Activated T-helper 2 cell treated with anti-CD3 and anti-CD28 coated beads, Interferon-gamma antibody, Interleukin-2, Interleukin-4, amounts not matched to agents 10 μg/mL and 5 μg/mL and 100 μg/mL, durations not matched to agents 14 hours and 24 hours and 36 hours (primary cell): ENCODE results near the gene OR10K1. TPM values are rescaled to one million over a fixed set of nuclear protein-coding genes. Genes with fewer than 3 reads are reported as not detected.
"Not testable (repeated sequence)": the region's sequence is repeated elsewhere in the genome, so short reads cannot be mapped to it uniquely, and the experiment has no call there.

Experiments
- DNase-seq: peaks from one replicate; pipeline ENCODE4 v3.0.0; 2021; ENCODE audit warnings: low spot score
- H3K27ac Mint-ChIP-seq: one replicate; pipeline ENCODE4 v1.8.0; 2021; ENCODE audit warnings: mixed read lengths
- H3K27me3 Mint-ChIP-seq: one replicate; pipeline ENCODE4 v1.8.0; 2021; ENCODE audit warnings: low read depth, mixed read lengths
- H3K36me3 Mint-ChIP-seq: one replicate; pipeline ENCODE4 v1.8.0; 2021; ENCODE audit warnings: low read depth, mixed read lengths
- H3K4me1 Mint-ChIP-seq: one replicate; pipeline ENCODE4 v1.8.0; 2021; ENCODE audit warnings: low read depth, mixed read lengths
- H3K4me3 Mint-ChIP-seq: one replicate; pipeline ENCODE4 v1.8.0; 2021; ENCODE audit warnings: low read depth, mild to moderate bottlenecking, moderate library complexity, mixed read lengths
- H3K9me3 Mint-ChIP-seq: one replicate; pipeline ENCODE4 v1.8.0; 2021; ENCODE audit warnings: mixed read lengths
- intact Hi-C: fragments of 100-400 bp; cut with micrococcal nuclease; formaldehyde crosslinking; loops from one replicate; pipeline ENCODE4 v1.15.1; 2023
- total RNA-seq: library from RNA; stranded (reverse); gene quantifications from 2 replicates; pipeline ENCODE4 v1.2.3, GENCODE V29; 2022

OR10K1 gene, protein sequence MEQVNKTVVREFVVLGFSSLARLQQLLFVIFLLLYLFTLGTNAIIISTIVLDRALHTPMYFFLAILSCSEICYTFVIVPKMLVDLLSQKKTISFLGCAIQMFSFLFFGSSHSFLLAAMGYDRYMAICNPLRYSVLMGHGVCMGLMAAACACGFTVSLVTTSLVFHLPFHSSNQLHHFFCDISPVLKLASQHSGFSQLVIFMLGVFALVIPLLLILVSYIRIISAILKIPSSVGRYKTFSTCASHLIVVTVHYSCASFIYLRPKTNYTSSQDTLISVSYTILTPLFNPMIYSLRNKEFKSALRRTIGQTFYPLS
- not detected in 2 replicates for total RNA-seq

DNA sequence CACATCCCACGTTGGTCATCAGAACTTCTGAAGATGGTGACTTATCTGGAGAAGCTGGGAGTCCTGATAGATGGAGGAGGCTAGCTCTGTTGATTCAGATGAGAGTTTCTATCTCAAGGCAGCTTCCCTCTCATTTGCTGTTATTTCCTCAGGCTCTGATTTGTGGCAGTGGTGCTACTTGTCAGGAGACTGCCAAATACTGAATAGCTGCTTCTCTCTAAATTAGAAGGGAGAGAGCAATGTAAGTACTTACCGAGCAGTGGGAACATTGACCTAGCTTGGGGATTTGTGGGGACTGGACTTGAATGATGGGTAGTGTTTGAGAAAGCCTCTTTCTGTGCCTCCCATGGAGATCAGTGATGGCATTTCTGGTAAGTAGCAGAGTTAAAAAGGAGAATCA lies at the start of gene OR10K1:
Gene OR10K1 (plus strand): TSS at position 301 of the 400 bp plus-strand sequence. CDS start 3,728 bp downstream, outside the sequence.
- H3K27me3 Mint-ChIP-seq, result peaks cover 3% of the 10 kb centered on the region
- intact Hi-C loops, result no loop called here
- no peaks in the 10 kb centered on the region for H3K4me1 Mint-ChIP-seq
- no peaks in the 10 kb centered on the region for H3K36me3 Mint-ChIP-seq
- no peak within 1 kb of the TSS for H3K27ac Mint-ChIP-seq
- no peak for DNase-seq
- no peak within 1 kb of the TSS for H3K4me3 Mint-ChIP-seq
- no peaks in the 10 kb centered on the region for H3K9me3 Mint-ChIP-seq

DNA sequence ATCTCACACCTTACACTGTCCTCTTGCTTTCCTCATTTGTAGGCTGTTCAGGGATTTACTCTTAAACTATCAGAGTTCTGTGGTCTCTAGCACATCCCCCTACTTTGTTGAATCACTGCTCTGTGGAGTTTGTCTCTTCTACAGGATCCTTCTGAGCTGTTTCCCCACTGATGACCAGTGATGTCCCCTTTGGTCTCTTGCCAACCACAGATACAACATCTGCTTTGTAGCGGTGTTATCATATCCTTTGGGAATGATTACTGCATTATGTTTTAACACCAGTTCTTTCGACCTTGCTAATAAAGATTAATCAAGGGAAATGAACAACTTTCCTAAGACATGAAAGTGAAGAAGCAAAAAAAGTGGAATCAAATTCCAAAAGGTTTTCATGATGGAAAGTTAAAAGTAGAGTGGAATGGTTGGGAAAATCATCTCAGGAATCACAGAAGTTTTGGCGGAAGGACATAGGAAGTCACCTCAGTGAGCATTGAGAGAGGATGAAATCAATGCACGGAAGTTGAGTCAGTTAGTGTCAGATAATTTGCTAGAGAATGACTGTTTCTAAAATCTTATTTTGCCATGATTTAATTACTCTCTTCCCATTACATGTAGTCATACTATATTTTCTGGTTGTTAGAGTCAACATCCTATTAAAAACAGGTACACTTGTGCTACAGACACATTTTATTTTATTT lies 46.8 kb upstream of the OR10K1 start:
- intact Hi-C loops, result no loop called here
- no peaks in the 10 kb centered on the region for H3K4me1 Mint-ChIP-seq
- H3K9me3 Mint-ChIP-seq, result no peaks in the 10 kb centered on the region
- no peak overlapping the region for H3K4me3 Mint-ChIP-seq
- no peak for DNase-seq
- H3K27me3 Mint-ChIP-seq, result no peaks in the 10 kb centered on the region
- no peaks in the 10 kb centered on the region for H3K36me3 Mint-ChIP-seq
- no peak overlapping the region for H3K27ac Mint-ChIP-seq

DNA sequence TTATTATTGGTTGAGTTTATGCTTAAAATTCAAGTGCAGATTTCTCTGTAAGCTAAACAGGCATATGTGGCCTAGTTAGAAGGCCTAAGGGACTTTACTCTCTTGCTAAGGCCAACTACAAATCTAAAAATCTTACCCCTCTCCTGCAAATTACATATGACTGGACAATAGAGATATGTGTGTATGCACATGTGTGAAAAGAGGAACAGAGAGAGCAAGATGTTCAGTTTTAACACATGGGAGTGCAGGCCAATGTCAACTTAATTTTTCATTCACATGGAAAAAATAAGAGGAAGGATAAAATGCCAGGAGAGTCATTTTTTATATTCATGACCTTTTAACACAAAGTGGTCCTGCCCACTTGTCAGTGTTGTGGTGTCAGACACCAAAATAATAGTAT lies 44.0 kb upstream of the OR10K1 start:
- DNase-seq, result no peak
- H3K4me1 Mint-ChIP-seq, result no peaks in the 10 kb centered on the region
- H3K36me3 Mint-ChIP-seq, result no peaks in the 10 kb centered on the region
- H3K27ac Mint-ChIP-seq, result no peak overlapping the region
- intact Hi-C loops, result no loop called here
- no peak overlapping the region for H3K4me3 Mint-ChIP-seq
- H3K27me3 Mint-ChIP-seq, result no peaks in the 10 kb centered on the region
- no peaks in the 10 kb centered on the region for H3K9me3 Mint-ChIP-seq

DNA sequence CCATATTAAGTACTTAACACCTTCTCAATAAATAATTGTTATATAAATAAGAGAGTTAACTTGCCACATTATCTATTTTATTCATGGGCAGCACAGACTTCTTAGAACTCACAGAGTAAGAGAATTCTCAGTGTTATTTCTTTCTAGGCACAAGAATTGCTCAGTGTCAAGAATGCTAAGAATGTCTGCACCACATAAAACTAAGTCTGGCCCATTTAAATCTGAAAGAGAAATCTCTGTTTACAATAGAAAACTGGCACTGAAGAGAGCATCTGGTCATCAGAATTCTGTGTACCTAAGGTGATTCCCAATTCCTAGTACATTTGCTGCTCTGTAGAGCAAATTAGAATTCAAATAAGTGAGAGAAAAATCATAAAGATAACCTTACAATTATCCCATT lies 39.4 kb upstream of the OR10K1 start:
- intact Hi-C loops, result no loop called here
- DNase-seq, result no peak
- Mint-ChIP-seq H3K27me3 (no peaks in the 10 kb centered on the region), H3K9me3 (no peaks in the 10 kb centered on the region), H3K36me3 (no peaks in the 10 kb centered on the region), H3K27ac (no peak overlapping the region), H3K4me1 (no peaks in the 10 kb centered on the region), H3K4me3 (no peak overlapping the region)

DNA sequence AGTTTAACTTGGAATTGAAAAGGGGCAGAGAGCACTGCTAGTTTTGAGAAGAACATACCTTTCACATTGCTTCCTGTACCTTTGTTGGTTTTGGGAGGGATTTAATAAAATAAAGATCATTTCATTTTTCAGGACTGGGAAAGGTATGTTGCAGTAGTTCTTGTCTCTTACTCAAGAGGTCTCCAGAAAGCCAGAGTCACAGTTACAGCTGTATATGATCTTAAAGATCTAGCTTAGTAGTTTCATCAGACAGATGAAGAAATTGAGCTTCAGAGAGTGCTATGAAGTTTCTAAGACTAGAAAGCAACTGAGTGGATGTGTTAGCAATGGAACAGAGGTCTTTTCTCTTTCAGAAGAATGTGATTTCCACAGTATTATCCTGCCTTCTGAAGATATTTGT lies 36.6 kb upstream of the OR10K1 start:
- DNase-seq, result no peak
- no peaks in the 10 kb centered on the region for H3K9me3 Mint-ChIP-seq
- H3K4me3 Mint-ChIP-seq, result no peak overlapping the region
- no peaks in the 10 kb centered on the region for H3K4me1 Mint-ChIP-seq
- intact Hi-C loops, result no loop called here
- no peaks in the 10 kb centered on the region for H3K27me3 Mint-ChIP-seq
- no peaks in the 10 kb centered on the region for H3K36me3 Mint-ChIP-seq
- H3K27ac Mint-ChIP-seq, result no peak overlapping the region

DNA sequence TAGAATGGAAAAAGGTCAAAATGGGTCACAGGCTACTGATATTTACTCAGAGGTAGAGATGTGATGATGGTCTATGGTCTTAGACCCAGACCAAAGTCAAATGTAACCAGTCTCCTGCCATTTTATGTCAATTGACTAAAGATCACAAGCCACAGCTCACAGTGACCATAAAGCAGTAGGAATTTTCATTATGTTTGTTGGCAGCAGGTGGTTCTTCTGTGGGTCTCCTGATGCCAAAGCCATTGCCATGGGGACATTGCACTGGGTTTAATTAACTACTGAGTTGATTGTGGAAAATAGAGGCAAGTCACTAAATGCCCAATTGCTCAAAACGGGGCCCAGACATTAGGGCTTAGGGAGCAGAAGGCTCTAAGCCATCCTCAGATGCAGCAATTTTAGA lies 35.5 kb upstream of the OR10K1 start, which contains the start of gene OR10K2:
Gene OR10K2 (minus strand): TSS at position 101 of the 400 bp plus-strand sequence. CDS start 5,371 bp downstream, outside the sequence.
- intact Hi-C loops, result no loop called here
- H3K27me3 Mint-ChIP-seq, result no peaks in the 10 kb centered on the region
- no peak within 1 kb of the TSS for H3K27ac Mint-ChIP-seq
- no peaks in the 10 kb centered on the region for H3K4me1 Mint-ChIP-seq
- no peak for DNase-seq
- no peak within 1 kb of the TSS for H3K4me3 Mint-ChIP-seq
- H3K9me3 Mint-ChIP-seq, result no peaks in the 10 kb centered on the region
- H3K36me3 Mint-ChIP-seq, result no peaks in the 10 kb centered on the region

DNA sequence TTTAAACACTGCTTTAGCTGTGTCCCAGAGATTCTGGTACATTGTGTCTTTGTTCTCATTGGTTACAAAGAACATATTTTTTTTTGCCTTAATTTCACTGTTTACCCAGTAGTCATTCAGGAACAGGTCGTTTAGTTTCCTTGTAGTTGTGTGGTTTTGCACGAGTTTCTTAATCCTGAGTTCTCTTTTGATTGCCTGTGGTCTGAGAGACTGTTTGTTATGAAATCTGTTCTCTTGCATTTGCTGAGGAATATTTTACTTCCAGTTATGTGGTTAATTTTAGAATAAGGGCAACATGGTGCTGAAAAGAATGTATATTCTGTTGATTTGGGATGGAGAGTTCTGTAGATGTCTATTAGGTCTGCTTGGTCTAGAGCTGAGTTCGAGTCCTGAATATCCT lies 31.5 kb upstream of the OR10K1 start:
- H3K36me3 Mint-ChIP-seq, intact Hi-C loops, H3K9me3 Mint-ChIP-seq, H3K27ac Mint-ChIP-seq, H3K27me3 Mint-ChIP-seq, H3K4me1 Mint-ChIP-seq, H3K4me3 Mint-ChIP-seq, DNase-seq: not testable (repeated sequence)

DNA sequence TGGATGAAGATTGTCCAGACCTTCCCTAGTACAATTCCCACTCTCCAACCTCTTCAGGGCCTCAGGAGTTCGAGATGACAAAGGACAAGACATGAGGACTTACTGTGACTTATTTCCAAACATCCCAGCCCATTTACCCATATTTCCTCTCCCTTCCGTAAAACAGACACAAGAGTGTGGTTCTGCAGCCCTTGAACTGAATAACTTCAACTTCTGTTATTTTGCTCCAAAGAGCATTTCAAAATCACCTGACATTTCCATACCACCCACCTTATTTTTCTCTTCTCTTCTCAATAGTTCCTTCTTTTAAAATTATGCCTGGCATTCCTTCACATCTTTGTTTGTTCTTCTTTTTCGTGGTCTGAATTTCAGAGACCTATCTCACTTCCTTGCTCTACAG lies 26.9 kb upstream of the OR10K1 start:
- Mint-ChIP-seq H3K4me1 (no peaks in the 10 kb centered on the region), H3K36me3 (no peaks in the 10 kb centered on the region), H3K27me3 (no peaks in the 10 kb centered on the region), H3K4me3 (no peak overlapping the region), H3K27ac (no peak overlapping the region), H3K9me3 (no peaks in the 10 kb centered on the region)
- intact Hi-C loops, result no loop called here
- no peak for DNase-seq

DNA sequence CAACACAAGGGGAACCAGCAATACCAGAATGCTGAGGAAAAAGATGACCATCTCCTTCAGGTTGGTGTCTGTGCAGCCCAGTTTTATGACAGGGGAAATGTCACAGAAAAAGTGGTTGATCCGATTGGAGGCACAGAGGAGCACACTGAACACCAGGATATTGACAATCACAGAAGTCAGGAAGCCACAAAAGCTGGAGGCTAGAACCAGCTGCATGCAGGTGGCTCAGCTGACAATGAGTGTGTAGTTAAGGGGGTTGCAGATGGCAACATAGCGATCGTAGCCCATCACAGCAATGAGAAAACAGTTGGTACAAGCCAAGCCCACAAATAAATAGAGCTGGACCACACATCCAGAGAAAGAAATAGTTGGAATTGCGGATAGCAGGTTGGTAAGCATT lies 16.3 kb upstream of the OR10K1 start:
- peaks cover 3% of the 10 kb centered on the region for H3K27me3 Mint-ChIP-seq
- intact Hi-C loops, result no loop called here
- no peak overlapping the region for H3K4me3 Mint-ChIP-seq
- H3K36me3 Mint-ChIP-seq, result no peaks in the 10 kb centered on the region
- H3K27ac Mint-ChIP-seq, result no peak overlapping the region
- no peak for DNase-seq
- no peaks in the 10 kb centered on the region for H3K9me3 Mint-ChIP-seq
- H3K4me1 Mint-ChIP-seq, result no peaks in the 10 kb centered on the region

DNA sequence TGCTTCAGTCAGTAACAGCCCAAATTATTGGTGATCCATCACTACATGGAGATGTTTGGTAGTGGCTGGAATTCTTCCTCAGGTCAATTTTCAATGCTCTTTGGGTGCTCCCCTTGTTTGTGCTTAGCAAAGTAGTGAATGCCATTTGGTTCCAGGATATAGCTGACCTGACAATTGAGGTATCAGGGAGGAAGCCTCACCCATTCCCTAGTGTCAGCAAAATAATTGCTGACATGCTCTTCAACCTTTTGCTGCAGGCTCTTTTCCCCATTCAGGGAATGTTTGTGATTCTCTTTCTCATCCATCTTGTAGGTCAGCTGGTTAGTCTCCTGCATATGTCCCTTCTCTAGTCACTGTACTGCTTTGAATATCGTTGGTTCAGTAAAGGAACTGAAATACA lies 7.1 kb upstream of the OR10K1 start:
- H3K4me3 Mint-ChIP-seq, result no peak overlapping the region
- H3K27ac Mint-ChIP-seq, result no peak overlapping the region
- intact Hi-C loops, result no loop called here
- no peak for DNase-seq
- H3K4me1 Mint-ChIP-seq, result no peaks in the 10 kb centered on the region
- H3K36me3 Mint-ChIP-seq, result no peaks in the 10 kb centered on the region
- no peaks in the 10 kb centered on the region for H3K9me3 Mint-ChIP-seq
- H3K27me3 Mint-ChIP-seq, result peaks cover 7% of the 10 kb centered on the region

DNA sequence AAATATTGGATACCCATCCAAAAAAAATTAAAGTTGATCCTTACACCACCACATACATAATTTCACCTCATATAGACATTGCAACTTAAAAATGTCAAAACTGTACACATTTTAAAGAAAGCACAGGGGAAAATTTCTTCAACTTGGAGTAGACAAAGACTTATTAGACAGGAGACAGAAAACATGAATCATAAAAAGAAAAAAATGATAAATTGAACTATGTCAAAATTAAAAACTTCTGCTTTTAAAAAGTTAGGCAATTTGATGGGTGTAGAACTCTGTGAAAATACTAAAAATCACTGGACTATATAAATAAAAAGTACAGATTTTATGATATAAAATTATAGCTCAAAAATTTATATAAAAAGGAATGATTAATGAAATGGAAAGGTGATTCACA lies 4.4 kb upstream of the OR10K1 start:
- intact Hi-C loops, result no loop called here

DNA sequence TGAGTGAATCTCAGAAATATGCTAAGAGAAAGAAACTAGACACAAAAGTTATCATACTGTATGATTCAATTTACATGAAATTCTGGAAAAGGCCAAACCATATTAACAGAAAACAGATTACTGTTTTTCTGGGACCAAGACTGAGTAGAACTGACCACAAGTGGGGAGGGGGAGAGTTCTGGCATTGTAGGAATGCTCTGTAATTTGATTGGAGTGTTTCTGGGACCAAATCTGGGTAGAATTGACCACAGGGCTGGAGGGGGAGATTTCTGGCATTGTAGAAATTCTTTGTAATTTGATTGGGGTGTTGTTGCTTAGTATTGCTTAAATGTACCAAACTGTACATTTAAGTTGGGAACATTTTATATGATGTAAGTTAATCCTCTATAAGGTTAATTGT lies 3.4 kb upstream of the OR10K1 start:
- Mint-ChIP-seq H3K27ac (no peak overlapping the region), H3K4me1 (no peaks in the 10 kb centered on the region), H3K4me3 (no peak overlapping the region), H3K9me3 (no peaks in the 10 kb centered on the region), H3K36me3 (no peaks in the 10 kb centered on the region), H3K27me3 (peaks cover 7% of the 10 kb centered on the region)
- no peak for DNase-seq
- intact Hi-C loops, result no loop called here

More for the DNA sequence above, 4.4 kb upstream of the OR10K1 start:
- H3K4me1 Mint-ChIP-seq, result no peaks in the 10 kb centered on the region
- no peak for DNase-seq
- no peak overlapping the region for H3K27ac Mint-ChIP-seq
- no peak overlapping the region for H3K4me3 Mint-ChIP-seq
- H3K9me3 Mint-ChIP-seq, result no peaks in the 10 kb centered on the region
- H3K27me3 Mint-ChIP-seq, result peaks cover 7% of the 10 kb centered on the region
- H3K36me3 Mint-ChIP-seq, result no peaks in the 10 kb centered on the region

DNA sequence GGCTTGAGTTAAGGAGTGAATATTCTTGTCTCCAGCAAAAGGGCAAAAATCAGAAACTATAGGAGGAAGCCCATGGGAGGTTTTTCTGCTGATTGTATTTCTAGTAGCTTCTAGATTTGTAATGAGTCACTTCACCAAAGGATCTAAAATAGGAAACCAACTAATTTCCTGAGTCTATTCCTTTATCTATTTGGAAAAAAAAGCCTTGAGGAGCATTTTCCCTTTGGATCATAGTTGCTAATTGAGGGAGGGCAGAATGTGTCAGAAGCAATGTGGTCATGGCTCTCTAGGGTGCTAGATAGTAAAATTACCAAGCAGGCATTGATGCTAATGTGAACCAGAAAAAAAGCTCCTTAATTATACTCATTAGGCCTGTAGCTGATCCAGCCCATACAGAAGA lies 10.3 kb downstream of the OR10K1 start, which contains the start of gene OR10R2:
Gene OR10R2 (plus strand): TSS at position 301 of the 400 bp plus-strand sequence. CDS start 106 bp downstream, outside the sequence.
- Mint-ChIP-seq H3K9me3 (no peaks in the 10 kb centered on the region), H3K36me3 (no peaks in the 10 kb centered on the region), H3K27ac (no peak within 1 kb of the TSS), H3K4me1 (no peaks in the 10 kb centered on the region), H3K4me3 (no peak within 1 kb of the TSS), H3K27me3 (no peaks in the 10 kb centered on the region)
- DNase-seq, result no peak
- intact Hi-C loops, result no loop called here
